ENCODE measurements around the gene RBM23. TPM values are rescaled to one million over a fixed set of nuclear protein-coding genes. Genes with fewer than 3 reads are reported as not detected.
"Not testable (repeated sequence)": the region's sequence is repeated elsewhere in the genome, so short reads cannot be mapped to it uniquely, and the experiment has no call there.

RBM23 gene
- 78.9 and 94.9 TPM in 2 replicates for total RNA-seq (2014; rRNA removed)
- Bru-seq, nascent RNA: percentile 80 among the genes with signal in this experiment
- BruChase-seq, experiment 1, labeled RNA remaining after a 6-hour chase: percentile 92 among the genes with signal in this experiment
- BruChase-seq, experiment 2, labeled RNA remaining after a 2-hour chase: percentile 88 among the genes with signal in this experiment
- long read RNA-seq, full-length matches to known transcripts: 102 of 127 reads
- long read RNA-seq, partial matches to known transcripts: 11 of 127 reads
- long read RNA-seq, other reads (novel, unspliced or antisense): 14 of 127 reads

- POLR2A ChIA-PET (ENCODE audit: unreplicated experiment): interaction anchor here (0.5 kb wide), 1 partner anchor 137 kb away, joined by 3 read pairs; no protein-coding TSS in a partner anchor
- DNase-seq: peak; percentile 100
- Histone ChIP-seq H3K4me1 (ENCODE audit: insufficient read depth, low read length) (peaks cover 39% of the 10 kb centered on the region), H3K9ac (ENCODE audit: low read length) (peak within 1 kb of the TSS; percentile 81), H3K9me2 (replicated peaks; ENCODE audit: low read length) (no peaks in the 10 kb centered on the region), H3K4me3 (ENCODE audit: low read length) (peak within 1 kb of the TSS; percentile 97), H3K27me3 (ENCODE audit: low read length) (no peaks in the 10 kb centered on the region), H3K36me3 (ENCODE audit: low read depth, low read length) (peaks cover 39% of the 10 kb centered on the region), H3K9me3 (ENCODE audit: low read length) (no peaks in the 10 kb centered on the region), H3K4me2 (ENCODE audit: low read length) (peak within 1 kb of the TSS; percentile 97), H3F3A (ENCODE audit: low read length, unreplicated experiment) (no peaks in the 10 kb centered on the region), H4K20me1 (ENCODE audit: low read length) (no peaks in the 10 kb centered on the region), H2AFZ (ENCODE audit: low read length) (peak within 1 kb of the TSS; percentile 88), H3K79me2 (ENCODE audit: low read length) (peaks cover 49% of the 10 kb centered on the region), H3K27ac (ENCODE audit: low read length) (peak within 1 kb of the TSS; percentile 80)
- peak; percentile 96 for ATAC-seq
- no TSS peak for BruUV-seq (replicated peaks)
- intact Hi-C loops (cut with micrococcal nuclease): loop anchor here (1.0 kb wide), 1 partner anchor 10 kb away; the partner anchor contains the start of gene PRMT5
- TF ChIP-seq CTCF (conservative IDR thresholded peaks at IDR 0.05; ENCODE audit: low read depth, low read length): no peak
- no peak for TF ChIP-seq EZH2phosphoT487 (IDR thresholded peaks at IDR 0.05; ENCODE audit: borderline replicate concordance, low read length)
- TF ChIP-seq EZH2 (IDR thresholded peaks at IDR 0.05; ENCODE audit: low read length, unreplicated experiment): no peak
- CTCF ChIA-PET: interaction anchor here (0.6 kb wide), 1 partner anchor 11 kb away, joined by 3 read pairs; no protein-coding TSS in a partner anchor
Observed at GRCh38 chr14:22918804-22919600, at the start of gene RBM23. RBM23 (minus strand) TSS chr14:22919149.

GRCh38 chr14:22966783-22967269 lies 47.9 kb upstream of the RBM23 start:
- Histone ChIP-seq H3K4me3 (ENCODE audit: low read length) (no peak overlapping the region), H3F3A (ENCODE audit: low read length, unreplicated experiment) (peaks cover 5% of the 10 kb centered on the region), H3K79me2 (ENCODE audit: low read length) (no peaks in the 10 kb centered on the region), H3K4me1 (ENCODE audit: insufficient read depth, low read length) (no peaks in the 10 kb centered on the region), H3K4me2 (ENCODE audit: low read length) (no peak overlapping the region), H3K9me3 (ENCODE audit: low read length) (no peaks in the 10 kb centered on the region), H3K27me3 (ENCODE audit: low read length) (no peaks in the 10 kb centered on the region), H3K9me2 (replicated peaks; ENCODE audit: low read length) (no peaks in the 10 kb centered on the region), H3K9ac (ENCODE audit: low read length) (no peak overlapping the region), H2AFZ (ENCODE audit: low read length) (no peak overlapping the region), H4K20me1 (ENCODE audit: low read length) (no peaks in the 10 kb centered on the region), H3K27ac (ENCODE audit: low read length) (no peak overlapping the region), H3K36me3 (ENCODE audit: low read depth, low read length) (peaks cover 7% of the 10 kb centered on the region; the same call in 1 of the 2 replicates)
- ATAC-seq (no peak), DNase-seq (no peak)
- ChIA-PET POLR2A (ENCODE audit: unreplicated experiment) (no interaction called here), CTCF (no interaction called here)
- TF ChIP-seq CTCF (conservative IDR thresholded peaks at IDR 0.05; ENCODE audit: low read depth, low read length): no peak
- no peak for TF ChIP-seq EZH2 (IDR thresholded peaks at IDR 0.05; ENCODE audit: low read length, unreplicated experiment)
- TF ChIP-seq EZH2phosphoT487 (IDR thresholded peaks at IDR 0.05; ENCODE audit: borderline replicate concordance, low read length): no peak
- no TSS peak for BruUV-seq (replicated peaks)
- intact Hi-C loops (cut with micrococcal nuclease): no loop called here

GRCh38 chr14:22965916-22966782 lies 47.2 kb upstream of the RBM23 start:
- H3K4me3 ChIP-seq (ENCODE audit: low read length); ATAC-seq; H3K9me2 ChIP-seq (replicated peaks; ENCODE audit: low read length); H3F3A ChIP-seq (ENCODE audit: low read length, unreplicated experiment); DNase-seq; H3K9me3 ChIP-seq (ENCODE audit: low read length); H3K36me3 ChIP-seq (ENCODE audit: low read depth, low read length); H2AFZ ChIP-seq (ENCODE audit: low read length); H3K4me1 ChIP-seq (ENCODE audit: insufficient read depth, low read length); H3K4me2 ChIP-seq (ENCODE audit: low read length); H3K79me2 ChIP-seq (ENCODE audit: low read length); H3K27ac ChIP-seq (ENCODE audit: low read length); H3K9ac ChIP-seq (ENCODE audit: low read length); H4K20me1 ChIP-seq (ENCODE audit: low read length); CTCF ChIA-PET; H3K27me3 ChIP-seq (ENCODE audit: low read length); intact Hi-C loops (cut with micrococcal nuclease); BruUV-seq (replicated peaks): not testable (repeated sequence)
- POLR2A ChIA-PET (ENCODE audit: unreplicated experiment): interaction anchor here (0.7 kb wide), 1 partner anchor 20 kb away, joined by 20 read pairs; no protein-coding TSS in a partner anchor

Data from PC-3 (cell line).